WERI-Rb-1 (cell line): ENCODE results near the gene UMAD1.
"Not testable (repeated sequence)": the region's sequence is repeated elsewhere in the genome, so short reads cannot be mapped to it uniquely, and the experiment has no call there.

Experiments used
- DNase-seq: peaks from one replicate; pipeline ENCODE4 v3.0.0-alpha.2; 2020
- H3K27ac ChIP-seq: fragments of 250-450 bp; sonication (Bioruptor Pico); 2 replicates; pipeline ENCODE4 v1.5.1; 2020; ENCODE audit warnings: mild to moderate bottlenecking, moderate library complexity
- H3K27me3 ChIP-seq: fragments of 250-450 bp; sonication (Bioruptor Pico); 2 replicates; pipeline ENCODE4 v1.5.1; 2021; ENCODE audit warnings: mild to moderate bottlenecking, low read depth, moderate library complexity; ENCODE audit not compliant: insufficient read depth, severe bottlenecking
- H3K36me3 ChIP-seq: fragments of 250-450 bp; sonication (Bioruptor Pico); 2 replicates; pipeline ENCODE4 v1.5.1; 2020; ENCODE audit warnings: mild to moderate bottlenecking, moderate library complexity
- H3K4me3 ChIP-seq: 2 replicates; pipeline ENCODE4 v1.5.1; 2011; ENCODE audit warnings: low read depth, mild to moderate bottlenecking, control low read depth, low read length
- H3K9me3 ChIP-seq: fragments of 250-450 bp; sonication (Bioruptor Pico); 2 replicates; pipeline ENCODE4 v1.5.1; 2021; ENCODE audit warnings: mild to moderate bottlenecking, moderate library complexity; ENCODE audit not compliant: severe bottlenecking
- TF ChIP-seq, protein P1 (sequence below): IDR thresholded peaks from 2 replicates; pipeline ENCODE4 v1.5.1; 2011; ENCODE audit warnings: low read depth, mild to moderate bottlenecking, control low read depth, inconsistent platforms, low read length

UMAD1 gene

DNA sequence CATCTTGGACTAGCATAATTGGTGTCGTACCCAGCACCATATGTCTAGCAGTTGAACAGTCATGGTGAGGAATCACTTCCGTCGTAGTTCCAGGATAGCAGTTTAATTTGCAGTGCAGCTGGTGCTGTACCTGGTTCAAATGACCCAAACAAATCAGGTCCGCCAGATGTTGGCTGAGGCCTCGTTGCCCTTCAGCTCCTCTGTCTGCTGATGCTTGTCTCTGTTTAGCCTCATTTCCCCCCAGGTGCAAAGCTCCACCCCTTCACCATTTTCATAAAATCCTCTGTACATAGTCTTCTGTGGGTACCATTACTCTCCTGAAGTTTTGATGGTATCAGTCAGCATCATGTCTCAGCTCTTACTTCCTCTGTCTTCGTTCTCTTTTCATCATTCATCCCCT is 35.1 kb downstream of the UMAD1 start:
- TF ChIP-seq, protein P1, sequence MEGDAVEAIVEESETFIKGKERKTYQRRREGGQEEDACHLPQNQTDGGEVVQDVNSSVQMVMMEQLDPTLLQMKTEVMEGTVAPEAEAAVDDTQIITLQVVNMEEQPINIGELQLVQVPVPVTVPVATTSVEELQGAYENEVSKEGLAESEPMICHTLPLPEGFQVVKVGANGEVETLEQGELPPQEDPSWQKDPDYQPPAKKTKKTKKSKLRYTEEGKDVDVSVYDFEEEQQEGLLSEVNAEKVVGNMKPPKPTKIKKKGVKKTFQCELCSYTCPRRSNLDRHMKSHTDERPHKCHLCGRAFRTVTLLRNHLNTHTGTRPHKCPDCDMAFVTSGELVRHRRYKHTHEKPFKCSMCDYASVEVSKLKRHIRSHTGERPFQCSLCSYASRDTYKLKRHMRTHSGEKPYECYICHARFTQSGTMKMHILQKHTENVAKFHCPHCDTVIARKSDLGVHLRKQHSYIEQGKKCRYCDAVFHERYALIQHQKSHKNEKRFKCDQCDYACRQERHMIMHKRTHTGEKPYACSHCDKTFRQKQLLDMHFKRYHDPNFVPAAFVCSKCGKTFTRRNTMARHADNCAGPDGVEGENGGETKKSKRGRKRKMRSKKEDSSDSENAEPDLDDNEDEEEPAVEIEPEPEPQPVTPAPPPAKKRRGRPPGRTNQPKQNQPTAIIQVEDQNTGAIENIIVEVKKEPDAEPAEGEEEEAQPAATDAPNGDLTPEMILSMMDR = no peak
- Histone ChIP-seq H3K9me3 (no peaks in the 10 kb centered on the region), H3K36me3 (no peaks in the 10 kb centered on the region; the same call in 1 of the 2 replicates), H3K27ac (no peak overlapping the region), H3K27me3 (no peaks in the 10 kb centered on the region), H3K4me3 (no peak overlapping the region)
- DNase-seq = no peak

DNA sequence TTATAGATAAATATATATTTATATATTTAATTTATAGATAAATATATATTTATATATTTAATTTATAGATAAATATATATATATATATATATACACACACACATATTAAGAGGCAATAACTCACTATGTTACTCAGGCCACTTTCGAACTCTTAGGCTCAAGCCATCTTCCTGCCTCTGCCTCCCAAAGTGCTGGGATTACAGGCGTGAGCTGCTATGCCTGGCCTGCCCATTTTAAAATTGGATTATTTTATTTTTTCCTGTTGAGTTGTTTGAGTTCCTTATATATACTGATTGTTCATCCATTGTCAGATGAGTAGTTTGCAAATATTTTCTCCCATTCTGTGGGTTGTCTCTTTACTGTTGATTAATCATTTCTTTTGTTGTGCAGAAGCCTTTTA is 39.1 kb downstream of the UMAD1 start:
- H3K4me3 ChIP-seq, DNase-seq, H3K36me3 ChIP-seq, H3K27me3 ChIP-seq, H3K27ac ChIP-seq, H3K9me3 ChIP-seq: not testable (repeated sequence)

DNA sequence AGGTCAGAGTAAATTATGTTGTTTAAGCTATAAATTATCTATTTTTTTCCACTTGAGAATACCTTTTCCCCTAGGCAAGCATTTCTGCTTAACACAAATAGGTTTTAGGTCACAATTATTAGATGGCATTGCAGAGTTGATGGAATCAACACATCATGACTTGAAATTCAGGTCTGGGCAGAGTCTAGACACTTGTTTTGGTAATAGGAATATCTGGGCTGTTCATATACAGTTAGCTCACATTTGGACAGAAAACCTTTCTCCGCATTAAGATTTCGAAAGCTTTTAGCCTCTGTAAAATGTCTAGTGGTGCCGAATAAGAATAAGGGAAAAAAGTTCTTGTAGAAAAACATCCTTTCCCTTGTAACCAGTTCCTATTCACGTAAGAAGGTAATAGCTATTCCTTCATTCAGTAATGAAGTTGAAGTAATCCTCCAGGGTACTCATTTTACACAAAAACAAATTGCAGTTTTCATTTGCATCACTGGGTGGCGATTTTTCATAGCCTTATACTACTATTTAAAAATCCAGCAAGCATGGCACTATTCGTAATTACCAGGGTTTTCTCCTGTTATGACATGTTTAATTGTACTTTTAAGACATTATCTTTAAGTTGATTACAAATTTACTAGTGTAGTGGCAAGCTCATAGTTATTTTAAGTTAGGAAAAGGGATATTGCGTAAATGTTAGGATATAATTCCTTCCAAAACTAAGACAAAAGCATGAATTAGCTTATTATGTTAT is 40.8 kb downstream of the UMAD1 start:
- H3K9me3 ChIP-seq = no peaks in the 10 kb centered on the region
- H3K27me3 ChIP-seq = no peaks in the 10 kb centered on the region
- no peak overlapping the region for H3K4me3 ChIP-seq
- H3K27ac ChIP-seq = peak overlapping the region; percentile 11
- H3K36me3 ChIP-seq = no peaks in the 10 kb centered on the region
- peak; percentile 57 for DNase-seq
- TF ChIP-seq, protein P1 = peak; percentile 21; the same call in 1 of the 2 replicates

DNA sequence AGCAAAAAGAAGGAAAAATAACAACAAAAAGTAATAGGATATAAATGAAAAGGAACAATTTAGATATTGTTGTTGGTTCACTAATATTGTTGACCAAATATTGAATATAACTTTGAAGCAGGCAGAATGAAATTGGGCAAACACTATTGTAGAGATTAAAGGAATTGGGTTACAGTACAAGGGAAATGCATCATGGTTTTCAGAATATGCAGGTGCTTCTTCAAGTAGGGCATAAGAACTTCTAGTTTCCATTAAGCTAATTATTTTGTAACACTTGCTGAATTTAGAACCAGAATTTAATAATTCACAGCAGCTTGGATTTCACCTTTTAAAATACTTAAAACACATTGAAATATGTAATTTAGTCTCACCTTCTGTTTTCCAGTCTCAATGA is 41.4 kb downstream of the UMAD1 start:
- Histone ChIP-seq H3K27me3 (no peaks in the 10 kb centered on the region), H3K9me3 (no peaks in the 10 kb centered on the region), H3K36me3 (no peaks in the 10 kb centered on the region), H3K4me3 (no peak overlapping the region), H3K27ac (0 out of 2 replicates have a peak overlapping the region, but pooled peaks have one; percentile 0)
- DNase-seq = no peak
- TF ChIP-seq, protein P1 = no peak

DNA sequence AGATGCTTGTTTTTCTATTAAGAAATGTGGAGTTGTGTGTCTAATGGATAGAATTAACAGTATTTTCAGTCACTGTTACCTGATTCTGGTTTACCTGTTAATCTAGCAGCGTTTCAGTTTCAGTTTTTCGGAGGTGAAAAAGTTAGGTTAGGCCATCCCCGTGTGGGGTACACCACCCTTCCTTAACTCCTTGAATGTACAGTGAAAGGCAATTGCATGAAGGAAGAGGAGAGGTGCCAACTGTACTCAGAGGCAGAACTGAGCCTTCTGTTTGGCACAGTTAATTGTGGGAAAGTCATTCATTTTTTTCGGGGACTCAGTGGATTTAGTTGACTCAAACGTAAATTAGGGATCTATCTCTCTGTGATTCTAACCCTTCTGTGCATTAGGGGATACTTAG is 42.3 kb downstream of the UMAD1 start:
- Histone ChIP-seq H3K9me3 (no peaks in the 10 kb centered on the region), H3K4me3 (no peak overlapping the region)
- no peak for DNase-seq

DNA sequence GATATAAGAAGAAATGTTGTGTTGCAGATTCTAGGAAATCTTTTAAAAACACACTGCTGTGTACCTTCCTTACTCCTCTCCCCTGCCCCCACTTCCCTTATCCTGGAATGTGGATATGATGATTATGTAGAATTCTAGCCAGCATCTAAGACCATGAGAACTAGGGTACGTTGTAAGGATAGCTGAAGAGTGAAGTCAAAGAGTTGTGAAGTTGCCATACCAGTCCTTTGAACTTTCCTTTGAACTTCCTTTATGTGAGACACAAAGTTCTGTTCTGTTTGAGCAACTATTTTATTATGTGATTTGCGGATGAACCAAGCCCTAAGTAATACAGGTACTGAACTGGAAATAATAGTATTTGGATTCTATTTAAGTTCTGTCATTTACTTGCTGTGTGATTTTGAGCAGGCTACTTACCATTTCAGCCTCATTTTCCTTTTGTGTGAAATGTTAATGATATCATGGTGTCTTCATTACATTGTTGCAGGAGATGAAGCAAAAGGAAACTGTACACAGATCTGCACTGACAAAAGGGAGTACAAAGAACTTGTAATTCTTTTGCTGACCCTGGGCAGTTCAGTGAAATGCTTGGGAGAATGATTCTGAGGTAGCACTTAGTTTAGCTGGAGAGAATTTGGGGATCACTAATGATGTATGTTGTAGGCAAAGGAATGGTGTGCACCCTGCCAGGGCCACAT is 46.4 kb downstream of the UMAD1 start:
- no peaks in the 10 kb centered on the region for H3K9me3 ChIP-seq
- no peak overlapping the region for H3K4me3 ChIP-seq
- no peak overlapping the region for H3K27ac ChIP-seq
- H3K27me3 ChIP-seq = no peaks in the 10 kb centered on the region
- H3K36me3 ChIP-seq = no peaks in the 10 kb centered on the region
- no peak for DNase-seq
- TF ChIP-seq, protein P1 = no peak

More for the DNA sequence above, 42.3 kb downstream of the UMAD1 start:
- H3K27me3 ChIP-seq = no peaks in the 10 kb centered on the region
- TF ChIP-seq, protein P1 = no peak
- H3K27ac ChIP-seq = no peak overlapping the region
- H3K36me3 ChIP-seq = no peaks in the 10 kb centered on the region
